ENCODE measurements around the gene L3MBTL1.
"Not testable (repeated sequence)": the region's sequence is repeated elsewhere in the genome, so short reads cannot be mapped to it uniquely, and the experiment has no call there.

L3MBTL1 gene

GRCh38 chr20:43563429-43563828, 55.9 kb downstream of the L3MBTL1 start:
- DNase-seq: peak; percentile 68

DNA sequence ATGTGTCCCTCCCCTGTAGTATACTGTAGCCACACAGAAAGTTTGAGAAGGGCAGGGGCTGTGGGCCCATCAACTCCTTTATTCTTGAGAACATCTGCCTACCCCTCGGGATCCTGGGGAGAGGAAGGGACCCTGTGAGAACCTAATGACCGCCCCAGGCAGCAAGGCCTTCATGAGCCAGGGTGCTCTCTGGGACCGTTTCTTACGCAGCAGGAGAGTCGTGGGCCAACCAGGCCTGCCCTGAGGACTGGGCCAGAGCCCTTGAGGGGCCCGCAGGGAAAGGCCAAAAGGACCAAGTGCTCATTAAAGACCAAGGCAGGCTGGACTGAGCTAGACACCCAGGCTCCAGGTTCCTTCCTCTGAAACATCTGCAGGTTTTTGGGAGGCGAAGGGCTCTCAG, 56.5 kb downstream of the L3MBTL1 start:
- no peak for DNase-seq

DNA sequence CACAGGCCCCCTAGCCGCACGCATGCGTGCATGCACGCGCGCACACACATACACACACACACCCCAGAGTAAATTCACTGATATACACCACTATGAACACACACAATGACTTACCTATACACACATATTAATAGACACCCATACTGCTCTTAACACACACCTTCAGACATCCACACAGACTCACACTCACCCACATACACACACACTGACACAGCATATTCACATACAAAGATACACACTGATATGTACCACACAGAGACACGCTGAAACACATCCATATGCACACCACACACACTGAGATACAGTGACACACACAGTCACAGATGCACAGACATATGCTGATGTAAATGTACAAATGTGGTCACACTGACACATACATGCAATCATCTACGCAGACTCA, 57.0 kb downstream of the L3MBTL1 start:
- no peak for DNase-seq

DNA sequence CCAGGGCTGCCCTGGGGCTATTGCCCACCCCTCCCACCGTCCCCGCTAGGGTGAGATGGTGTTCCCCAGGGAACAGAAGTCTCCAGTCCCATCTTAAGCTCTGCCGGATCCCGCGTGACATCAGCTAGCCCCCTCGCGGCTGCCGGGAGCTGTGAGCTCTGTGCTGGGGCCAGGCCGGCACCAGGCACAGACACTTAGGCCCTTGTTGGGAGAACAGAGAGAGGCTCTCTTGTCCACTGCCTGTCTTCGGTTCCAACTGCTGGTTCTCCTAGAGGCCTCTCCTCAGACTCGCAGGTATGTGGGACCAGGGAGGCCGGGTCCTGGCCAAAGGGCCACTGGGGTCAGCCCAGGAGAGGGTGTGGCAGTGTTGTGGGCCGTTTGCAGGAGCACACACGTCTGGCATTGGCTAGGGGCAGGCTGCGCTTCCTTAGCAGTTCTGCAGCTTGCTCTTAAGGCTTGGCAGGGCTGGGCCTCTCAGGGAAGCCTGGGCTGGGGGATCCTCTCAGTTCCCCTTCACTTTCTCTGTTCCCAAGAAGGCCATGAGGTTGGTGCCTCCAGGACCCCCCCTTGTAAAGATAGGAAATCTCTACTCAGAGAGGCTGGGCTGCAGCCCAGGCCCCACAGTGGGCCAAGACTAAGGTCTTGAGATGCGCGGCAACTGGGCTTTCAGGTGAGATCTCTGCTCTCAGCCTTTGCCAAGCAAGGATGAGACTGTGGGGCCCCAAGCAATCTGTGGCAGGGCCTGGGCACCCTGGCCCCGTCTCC, 57.7 kb downstream of the L3MBTL1 start:
- no peak for DNase-seq

- DNase-seq: no peak
Observed at GRCh38 chr20:43565758-43566104, 58.2 kb downstream of the L3MBTL1 start.

DNA sequence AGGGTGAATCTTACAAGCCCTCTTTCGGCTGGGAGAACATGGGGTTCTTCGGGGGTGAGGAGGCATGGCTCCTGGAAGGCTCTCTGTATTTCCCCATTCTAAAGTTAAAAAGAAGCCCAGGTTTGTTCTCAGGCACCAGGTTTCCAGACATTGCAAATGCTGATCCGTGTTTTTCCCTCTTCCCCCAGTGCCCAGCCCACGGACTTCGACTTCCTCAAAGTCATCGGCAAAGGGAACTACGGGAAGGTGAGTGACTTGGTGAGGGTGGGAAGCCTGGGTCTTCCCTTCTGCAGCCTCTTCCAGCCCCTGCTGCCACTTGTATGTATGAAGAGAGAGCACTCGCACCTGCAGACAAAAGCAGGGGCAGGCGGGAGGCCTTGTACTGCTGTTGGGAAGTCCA, 60.0 kb downstream of the L3MBTL1 start:
- no peak for DNase-seq

GRCh38 chr20:43568706-43569105, 61.2 kb downstream of the L3MBTL1 start:
- DNase-seq: no peak

GRCh38 chr20:43569282-43569681, 61.8 kb downstream of the L3MBTL1 start:
- no peak for DNase-seq

DNA sequence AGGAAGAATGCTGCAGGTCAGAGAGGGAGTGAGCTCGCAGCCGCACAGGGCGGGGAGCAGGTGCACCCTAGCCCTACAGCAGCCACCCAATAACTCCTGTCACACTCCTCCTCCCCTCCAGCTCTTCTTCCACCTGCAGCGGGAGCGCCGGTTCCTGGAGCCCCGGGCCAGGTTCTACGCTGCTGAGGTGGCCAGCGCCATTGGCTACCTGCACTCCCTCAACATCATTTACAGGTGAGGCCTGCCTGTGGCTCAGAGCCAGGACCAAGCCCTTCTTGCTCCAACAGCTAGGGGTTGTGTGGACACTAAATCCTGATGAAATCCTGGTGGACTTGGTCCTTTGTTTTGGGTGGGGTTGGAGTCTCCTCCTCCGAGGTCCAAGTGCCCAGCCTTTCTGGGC, 63.0 kb downstream of the L3MBTL1 start:
- DNase-seq: no peak

DNA sequence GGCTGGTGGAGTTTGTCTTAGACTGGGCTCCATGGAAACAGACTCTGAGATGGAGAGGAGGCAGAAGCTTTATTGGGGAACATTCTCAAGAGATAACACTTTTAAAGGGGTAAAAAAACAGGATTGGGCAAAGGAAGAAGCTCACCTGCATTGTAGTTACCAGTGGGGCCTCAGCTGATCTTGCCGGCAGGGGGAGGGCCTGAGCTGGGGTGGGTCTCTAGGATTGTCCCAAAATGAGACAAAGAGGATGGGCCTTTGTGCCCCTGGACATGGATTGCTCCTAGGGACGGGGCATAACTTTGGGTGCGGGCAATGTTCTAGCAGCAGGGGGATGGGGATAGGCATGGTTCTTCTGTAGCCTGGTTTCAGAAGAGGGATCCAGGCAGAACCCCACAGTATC, 63.8 kb downstream of the L3MBTL1 start:
- no peak for DNase-seq

- no peak for DNase-seq
Observed at GRCh38 chr20:43571771-43572170, 64.3 kb downstream of the L3MBTL1 start.

DNA sequence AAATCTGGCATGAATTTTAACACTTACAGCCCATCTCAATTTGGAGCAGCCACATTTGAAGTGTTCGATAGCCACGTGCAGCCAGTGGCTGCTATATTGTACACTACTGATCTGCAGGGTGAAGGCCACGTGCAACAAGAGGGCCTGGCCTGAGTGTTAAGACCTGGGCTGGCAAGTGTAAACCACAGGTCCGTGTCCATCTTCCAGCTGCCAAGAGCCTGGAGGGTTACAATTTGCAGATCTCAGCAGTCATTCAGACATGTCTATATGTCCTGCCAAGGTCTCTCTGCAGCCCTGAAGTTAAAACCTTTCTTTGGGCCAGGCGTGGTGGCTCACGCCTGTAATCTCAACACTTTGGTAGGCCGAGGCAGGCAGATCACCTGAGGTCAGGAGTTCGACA, 65.4 kb downstream of the L3MBTL1 start:
- DNase-seq: no peak

- no peak for DNase-seq
Observed at GRCh38 chr20:43576108-43576507, 68.6 kb downstream of the L3MBTL1 start.

DNA sequence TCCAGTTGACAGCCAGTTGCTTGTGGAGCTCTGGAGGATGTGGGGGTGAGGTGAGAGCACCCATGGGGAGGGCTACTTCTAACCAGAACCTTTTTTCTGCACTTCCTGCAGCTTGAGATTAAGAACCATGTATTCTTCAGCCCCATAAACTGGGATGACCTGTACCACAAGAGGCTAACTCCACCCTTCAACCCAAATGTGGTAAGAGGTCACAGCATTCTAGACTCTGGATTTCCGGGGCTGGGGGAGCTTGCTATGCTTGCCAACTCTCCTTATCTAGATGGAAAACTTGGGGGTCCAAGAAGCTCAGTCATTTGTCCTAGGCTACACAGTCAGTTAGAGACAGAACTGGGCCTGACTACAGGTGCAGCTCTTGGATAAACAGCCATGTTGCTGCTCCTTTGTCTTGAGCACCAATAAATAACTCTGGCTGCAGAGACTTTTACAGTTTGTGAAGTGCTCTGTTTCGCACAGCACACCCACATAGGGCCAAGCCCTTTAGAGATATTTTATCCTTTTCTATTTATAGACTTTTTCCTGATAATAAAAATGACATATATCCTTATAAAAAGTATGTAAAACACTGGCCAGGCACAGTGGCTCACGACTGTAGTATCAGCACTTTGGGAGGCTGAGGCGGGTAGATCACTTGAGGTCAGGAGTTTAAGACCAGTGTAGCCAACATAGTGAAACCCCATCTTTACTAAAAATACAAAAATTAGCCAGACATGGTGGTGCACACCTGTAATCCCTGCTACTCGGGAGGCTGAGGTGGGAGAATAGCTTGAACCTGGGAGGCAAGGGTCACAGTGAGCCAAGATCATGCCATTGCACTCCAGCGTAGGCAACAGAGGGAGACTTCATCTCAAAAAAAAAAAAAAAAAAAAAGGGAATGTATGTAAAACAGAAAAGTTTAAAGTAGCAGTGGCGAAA, 72.6 kb downstream of the L3MBTL1 start:
- peak; percentile 86 for DNase-seq

DNA sequence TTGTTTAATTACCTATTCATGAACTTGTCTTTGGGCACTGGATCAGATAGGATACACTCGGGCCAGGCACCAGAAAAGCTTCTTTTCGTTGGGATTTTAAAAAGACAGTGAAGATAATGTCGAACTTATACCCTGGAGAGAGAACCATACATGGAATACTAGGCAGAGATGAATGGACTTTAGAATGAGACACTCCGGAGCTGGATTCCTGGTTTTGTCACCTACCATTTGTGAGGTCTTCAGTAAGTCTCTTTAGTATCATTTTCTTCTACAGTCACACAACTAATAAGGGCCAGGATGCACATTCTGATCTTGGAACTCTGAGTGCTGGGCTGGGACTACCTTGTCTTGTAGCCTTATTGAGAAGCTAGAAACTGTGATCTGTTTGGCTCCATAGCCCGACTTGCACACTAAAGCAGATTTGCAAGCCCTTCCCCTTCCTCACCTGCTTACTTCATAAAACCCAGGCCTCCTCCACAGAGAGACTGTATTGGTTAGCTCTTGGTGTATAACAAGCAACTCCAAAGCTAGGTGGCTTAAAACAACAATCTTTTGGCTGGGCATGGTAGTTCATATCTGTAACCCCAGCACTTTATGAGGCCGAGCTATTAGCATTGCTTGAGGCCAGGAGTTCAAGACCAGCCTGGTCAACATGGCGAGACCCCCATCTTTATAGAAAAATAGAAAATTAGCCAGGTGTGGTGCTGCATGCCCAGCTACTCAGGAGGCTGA, 75.8 kb downstream of the L3MBTL1 start:
- peak; percentile 37 for DNase-seq

- peak; percentile 99 for DNase-seq
Observed at GRCh38 chr20:43583982-43584432, 76.5 kb downstream of the L3MBTL1 start.

- no peak for DNase-seq
Observed at GRCh38 chr20:43584448-43585136, 77.1 kb downstream of the L3MBTL1 start.

GRCh38 chr20:43586641-43587040, 79.1 kb downstream of the L3MBTL1 start:
- DNase-seq: no peak

DNA sequence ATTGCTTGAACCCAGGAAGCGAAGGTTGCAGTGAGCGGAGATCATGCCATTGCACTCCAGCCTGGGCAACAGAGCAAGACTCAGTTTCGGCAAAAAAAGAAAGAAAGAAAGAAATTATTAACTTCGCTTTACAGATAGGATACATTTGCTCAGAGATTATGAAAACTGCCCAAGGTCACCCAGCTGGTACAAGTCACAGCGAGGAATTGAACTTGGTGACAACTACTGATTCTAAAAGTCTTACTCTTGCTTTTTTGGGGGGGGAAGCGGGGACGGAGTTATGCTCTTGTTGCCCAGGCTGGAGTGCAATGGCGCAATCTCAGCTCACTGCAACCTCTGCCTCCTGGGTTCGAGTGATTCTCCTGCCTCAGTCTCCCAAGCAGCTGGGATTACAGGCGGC, 81.0 kb downstream of the L3MBTL1 start:
- DNase-seq: not testable (repeated sequence)

DNA sequence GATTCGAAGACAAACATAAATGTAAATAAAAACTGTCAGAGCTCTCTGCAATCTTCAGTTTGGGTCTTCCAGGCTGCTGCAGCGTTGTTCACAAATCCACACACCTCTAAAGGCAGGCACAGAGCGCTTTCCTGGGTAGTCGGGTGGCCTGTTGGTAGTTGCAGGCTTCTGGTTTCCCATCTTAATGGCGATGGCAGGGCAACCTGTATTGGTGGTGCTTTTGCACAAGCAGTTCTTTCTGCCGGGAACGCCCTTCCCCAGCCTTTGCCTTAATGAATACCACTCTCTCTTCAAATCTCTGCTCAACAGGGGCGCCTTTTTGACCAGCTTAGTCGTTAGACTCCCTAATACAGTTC, 82.5 kb downstream of the L3MBTL1 start:
- DNase-seq: no peak

DNA sequence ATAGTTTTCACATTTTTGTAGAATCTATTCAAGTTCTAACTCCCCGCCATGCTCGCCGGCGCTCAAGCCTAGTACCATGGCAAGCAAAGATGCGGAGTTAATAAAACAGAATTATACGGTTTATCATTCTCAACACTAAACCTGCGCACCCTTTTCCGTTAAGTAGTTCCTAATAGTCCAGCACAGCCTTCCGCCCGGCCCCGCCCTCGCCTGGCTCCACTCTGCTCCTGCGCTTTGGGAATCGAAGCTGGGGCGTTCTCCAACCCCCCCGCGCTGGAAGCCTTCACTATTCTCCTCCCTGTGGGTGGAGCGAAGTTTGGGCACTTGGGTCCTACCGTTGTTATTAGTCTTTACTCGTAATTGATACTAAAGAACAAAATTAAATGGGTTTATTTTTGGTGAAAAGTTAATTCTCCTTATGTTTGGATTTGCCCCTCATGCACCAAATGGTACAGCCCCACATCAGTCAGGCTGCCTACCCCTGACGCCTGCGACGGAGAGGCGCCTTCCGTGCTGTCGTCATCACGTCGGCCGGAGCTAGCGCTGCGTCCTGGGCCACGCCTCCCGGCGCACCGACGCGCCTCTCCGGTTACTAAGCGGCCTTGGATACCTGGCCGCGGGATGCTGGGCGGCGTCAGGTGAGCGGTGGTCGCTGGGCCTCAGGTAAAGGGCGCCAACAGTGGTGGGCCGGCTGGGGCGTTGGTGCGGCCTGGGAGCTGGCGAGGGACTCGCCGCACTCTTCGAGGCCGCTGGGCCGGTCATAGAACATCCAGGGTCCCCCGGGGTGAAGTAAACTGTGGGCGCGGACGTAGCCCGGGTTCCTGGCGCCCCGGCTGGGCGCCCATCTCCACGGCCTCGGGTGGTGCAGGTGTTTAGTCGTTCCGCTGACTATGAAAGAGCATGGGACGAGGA, 83.2 kb downstream of the L3MBTL1 start, which contains the start of gene IFT52:
IFT52 (plus strand) TSS at position 546 of the 912 bp plus-strand sequence. CDS start 3,762 bp downstream, outside the sequence.
- DNase-seq: peak; percentile 94
